ENCODE measurements around the gene NR5A2.

DNA sequence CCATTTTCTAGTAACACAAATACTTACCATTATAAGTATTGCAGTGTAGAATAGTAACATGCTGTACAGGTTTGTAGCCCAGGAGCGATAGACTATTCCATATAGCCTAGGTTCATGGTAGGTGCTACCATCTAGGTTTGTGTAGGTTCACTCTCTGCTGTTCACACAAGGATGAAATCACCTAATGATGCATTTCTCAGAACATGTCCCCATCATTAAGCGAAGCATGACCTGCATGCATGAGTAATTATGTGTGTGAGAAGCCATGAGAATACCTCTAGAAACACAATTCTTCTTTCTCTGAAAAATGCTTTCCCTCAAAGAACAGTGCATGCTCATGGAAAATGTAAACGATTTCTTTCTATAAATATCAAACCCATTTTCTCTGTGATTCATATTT lies 69.3 kb downstream of the NR5A2 start:
- TF ChIP-seq EZH2 (IDR thresholded peaks at IDR 0.05; ENCODE audit: borderline replicate concordance, low read length): no peak
- TF ChIP-seq, protein P1, sequence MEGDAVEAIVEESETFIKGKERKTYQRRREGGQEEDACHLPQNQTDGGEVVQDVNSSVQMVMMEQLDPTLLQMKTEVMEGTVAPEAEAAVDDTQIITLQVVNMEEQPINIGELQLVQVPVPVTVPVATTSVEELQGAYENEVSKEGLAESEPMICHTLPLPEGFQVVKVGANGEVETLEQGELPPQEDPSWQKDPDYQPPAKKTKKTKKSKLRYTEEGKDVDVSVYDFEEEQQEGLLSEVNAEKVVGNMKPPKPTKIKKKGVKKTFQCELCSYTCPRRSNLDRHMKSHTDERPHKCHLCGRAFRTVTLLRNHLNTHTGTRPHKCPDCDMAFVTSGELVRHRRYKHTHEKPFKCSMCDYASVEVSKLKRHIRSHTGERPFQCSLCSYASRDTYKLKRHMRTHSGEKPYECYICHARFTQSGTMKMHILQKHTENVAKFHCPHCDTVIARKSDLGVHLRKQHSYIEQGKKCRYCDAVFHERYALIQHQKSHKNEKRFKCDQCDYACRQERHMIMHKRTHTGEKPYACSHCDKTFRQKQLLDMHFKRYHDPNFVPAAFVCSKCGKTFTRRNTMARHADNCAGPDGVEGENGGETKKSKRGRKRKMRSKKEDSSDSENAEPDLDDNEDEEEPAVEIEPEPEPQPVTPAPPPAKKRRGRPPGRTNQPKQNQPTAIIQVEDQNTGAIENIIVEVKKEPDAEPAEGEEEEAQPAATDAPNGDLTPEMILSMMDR (conservative IDR thresholded peaks at IDR 0.05 in 1 of 2, IDR thresholded peaks at IDR 0.05 in 1 of 2; ENCODE audit: extremely low read depth in 1 of 2, insufficient read depth in 1 of 2, low read depth in 1 of 2, low read length in 2 of 2): no peak

Data from mammary epithelial cell (primary cell).